NCI-H82 treated with DMSO at 0.1 percent for 48 hours (cell line): ENCODE measurements around the gene ALOX12B.

Experiments
- DNase-seq: peaks from one replicate; lab custom pipeline; 2025; ENCODE audit not compliant: unreplicated experiment; lab: John Stamatoyannopoulos, UW

ALOX12B gene

DNA sequence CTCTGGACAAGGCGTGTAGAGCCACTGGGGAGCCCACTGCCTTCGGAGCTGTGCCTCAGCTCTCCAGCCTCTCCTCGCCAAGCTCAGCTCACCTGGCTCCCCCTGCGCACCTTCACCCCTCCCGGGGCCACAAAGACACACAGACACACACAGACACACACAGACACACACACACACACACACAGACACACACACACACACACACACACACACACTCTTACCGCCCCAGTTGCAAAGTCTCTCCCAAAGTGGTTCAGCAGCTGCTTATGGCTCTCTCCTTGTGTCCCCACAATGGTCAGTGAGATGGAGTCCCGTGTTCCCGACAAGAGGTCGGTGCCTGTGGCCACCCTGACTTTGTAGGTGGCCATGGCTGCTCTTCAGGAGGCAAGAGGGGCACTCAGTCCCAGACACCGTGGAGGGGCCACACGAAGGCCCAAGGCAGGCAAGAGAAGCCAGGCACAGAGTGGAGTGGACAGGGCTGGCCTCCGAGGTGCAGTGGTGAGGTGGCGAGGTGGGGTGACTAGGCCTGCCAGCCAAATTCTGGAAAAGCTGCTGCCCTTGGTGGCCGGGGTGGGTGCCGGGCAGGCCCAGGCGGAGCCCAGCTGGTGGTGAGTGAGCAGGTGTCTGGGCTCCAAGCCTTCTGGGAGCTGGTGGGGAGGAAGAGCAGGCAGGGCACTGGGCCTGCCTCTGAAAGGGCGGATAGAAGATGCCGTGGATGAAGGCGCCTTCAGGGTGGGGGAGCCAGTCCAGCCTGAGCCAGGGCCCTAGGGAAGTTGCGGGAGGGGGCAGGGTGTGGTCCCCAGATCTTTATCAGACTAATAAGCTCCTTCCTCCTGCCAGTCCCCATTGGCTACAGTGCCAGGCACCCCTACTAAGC, at the start of gene ALOX12B:
Gene ALOX12B, minus strand, starts transcription at position 642 of the 877 bp plus-strand sequence. Its CDS starts 274 bp downstream, at position 368.
- DNase-seq, result no peak

DNA sequence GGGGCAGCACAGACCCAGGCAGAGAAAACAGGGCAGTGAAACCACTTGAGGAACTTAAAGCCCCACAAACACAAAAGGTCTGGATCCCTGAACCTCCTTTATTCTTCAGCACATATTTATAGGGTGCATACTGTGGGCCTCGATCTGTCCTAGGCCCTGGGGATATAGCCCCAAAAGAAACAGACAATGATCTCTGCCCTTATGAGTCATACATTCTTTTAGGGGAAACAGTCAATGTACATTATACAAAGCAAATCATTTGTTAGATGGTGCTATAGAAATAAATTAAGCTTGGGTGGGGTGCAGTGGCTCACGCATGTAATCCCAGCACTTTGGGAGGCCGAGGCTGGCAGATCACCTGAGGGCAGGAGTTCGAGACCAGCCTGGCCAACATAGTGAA, 46.4 kb upstream of the ALOX12B start:
- DNase-seq, result no peak

DNA sequence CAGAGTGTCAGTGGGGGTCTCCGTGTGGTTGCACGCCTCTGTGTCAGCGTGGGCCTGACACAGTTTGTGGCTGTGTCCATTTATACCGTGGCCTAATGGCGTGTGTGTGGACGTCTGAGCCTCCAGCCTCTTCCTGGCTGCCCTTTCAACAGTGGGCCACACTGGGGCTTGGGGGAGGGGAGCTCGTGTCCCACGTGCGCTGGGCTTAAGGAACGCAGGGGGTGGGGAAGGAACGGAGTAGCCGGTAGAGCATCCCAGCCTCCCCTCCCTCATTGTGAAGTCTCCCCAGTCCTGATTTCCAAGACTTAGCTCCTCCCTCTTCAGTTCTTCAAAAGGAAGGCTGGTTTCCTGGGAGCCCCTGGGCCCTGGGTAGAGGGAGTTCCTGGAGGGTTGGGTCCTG, 45.9 kb upstream of the ALOX12B start:
- DNase-seq, result no peak

DNA sequence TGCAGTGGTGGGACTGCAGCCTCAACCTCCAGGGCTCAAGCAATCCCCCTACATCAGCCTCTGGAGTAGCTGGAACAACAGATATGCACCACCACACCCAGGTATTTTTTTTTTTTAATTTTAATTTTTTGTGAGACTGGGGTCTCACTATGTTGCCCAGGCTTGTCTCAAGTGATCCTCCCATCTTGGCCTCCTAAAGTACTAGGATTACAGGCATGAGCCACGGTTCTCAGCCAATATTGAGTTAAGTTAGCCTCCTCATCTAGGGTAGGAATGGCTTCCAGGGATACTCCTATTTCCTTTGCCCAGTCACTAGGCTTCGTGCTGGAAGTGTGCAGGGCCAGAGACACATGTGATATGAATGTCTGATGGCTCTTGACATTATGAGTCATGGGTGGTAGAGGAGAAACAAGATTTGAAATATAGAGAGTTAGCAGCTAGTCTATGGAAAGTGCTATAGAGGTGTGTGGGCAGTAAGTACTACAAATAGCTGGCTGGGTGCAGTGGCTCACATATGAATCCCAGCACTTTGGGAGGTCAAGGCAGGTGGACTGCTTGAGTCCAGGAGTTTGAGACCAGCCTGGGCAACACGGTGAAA, 44.4 kb upstream of the ALOX12B start:
- no peak for DNase-seq

DNA sequence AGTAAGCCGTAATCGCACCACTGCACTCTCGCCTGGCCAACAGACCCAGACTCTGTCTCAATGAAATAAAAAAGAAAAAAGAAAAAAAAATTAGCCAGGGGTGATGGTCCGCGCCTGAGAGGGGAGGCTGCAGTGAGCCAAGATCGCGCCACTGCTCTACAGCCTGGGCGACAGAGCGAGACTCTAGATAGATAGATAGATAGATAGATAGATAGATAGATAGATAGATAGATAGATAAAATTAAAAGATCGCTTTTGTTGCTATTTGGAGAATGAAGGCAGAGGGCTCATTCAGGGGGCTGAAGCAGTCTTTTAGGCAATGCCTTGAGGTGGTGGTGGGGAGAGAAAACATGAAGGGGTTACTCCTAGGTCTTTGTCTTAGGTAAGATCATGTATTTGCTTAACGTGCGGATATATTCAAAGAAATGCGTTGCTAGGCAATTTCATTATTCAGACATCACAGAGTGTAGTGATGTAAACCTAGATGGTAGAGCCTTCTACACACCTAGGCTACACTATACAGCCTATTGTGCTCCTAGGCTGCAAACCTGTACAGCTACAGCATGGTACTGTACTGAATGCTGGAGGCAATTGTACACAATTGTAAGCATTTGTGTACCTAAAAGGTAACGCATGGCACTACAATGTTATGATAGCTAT, 40.7 kb upstream of the ALOX12B start:
- no peak for DNase-seq

DNA sequence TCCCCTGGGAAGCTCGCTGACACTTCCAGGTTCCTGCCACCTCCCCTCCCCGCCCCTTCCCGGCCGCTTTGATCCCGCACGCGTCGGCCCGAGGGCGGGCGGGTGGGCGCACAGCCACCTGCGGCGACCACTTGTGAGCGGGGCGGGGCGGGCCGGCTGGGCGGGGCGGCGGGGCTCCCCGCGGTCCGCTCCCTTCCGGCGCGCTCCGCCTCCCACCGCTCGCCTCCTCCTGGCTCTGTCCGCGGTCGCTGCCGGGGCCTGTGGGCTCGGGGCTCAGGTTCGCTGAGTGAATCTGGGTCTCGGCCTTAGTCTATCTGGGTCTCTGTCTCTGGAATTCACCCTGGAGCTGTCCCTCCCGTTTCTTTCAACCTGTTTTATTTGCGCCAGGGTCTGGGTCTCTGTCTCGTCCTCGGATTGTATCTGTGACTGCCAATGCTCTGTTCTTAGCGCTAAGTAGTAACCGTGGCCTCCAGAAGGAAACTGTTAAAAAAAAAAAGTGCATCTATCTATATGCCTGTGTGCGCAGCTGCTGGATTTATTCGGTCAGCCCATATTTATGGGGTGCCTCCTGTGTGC, 39.1 kb upstream of the ALOX12B start:
- DNase-seq, result no peak

DNA sequence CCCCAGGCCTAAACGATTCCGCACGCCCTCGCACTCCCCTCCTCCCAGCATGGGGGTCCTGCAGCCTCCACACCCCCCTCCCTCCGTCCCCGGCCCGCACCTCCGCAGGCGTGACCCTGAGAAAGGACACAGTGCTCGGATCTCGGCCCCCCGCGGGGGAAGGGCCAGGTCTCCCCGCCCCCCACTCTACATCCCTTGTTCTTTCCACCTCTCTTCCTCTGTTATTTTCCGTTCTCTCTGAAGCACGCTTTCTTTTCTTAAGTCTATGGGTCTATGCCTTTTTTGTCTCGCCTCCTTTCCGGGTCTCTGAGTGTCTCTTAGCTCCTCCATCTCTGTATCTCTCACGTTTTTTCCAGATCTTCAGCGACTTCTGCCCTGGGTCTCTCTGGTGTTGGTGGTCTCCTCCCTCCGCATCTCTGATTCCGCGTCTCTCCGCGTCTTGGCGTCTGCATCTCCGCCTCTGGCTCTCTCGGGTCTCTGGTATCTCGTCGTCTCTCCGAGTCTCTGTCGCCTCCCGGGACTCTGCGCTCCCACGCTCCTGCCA, 38.5 kb upstream of the ALOX12B start:
- DNase-seq, result no peak

DNA sequence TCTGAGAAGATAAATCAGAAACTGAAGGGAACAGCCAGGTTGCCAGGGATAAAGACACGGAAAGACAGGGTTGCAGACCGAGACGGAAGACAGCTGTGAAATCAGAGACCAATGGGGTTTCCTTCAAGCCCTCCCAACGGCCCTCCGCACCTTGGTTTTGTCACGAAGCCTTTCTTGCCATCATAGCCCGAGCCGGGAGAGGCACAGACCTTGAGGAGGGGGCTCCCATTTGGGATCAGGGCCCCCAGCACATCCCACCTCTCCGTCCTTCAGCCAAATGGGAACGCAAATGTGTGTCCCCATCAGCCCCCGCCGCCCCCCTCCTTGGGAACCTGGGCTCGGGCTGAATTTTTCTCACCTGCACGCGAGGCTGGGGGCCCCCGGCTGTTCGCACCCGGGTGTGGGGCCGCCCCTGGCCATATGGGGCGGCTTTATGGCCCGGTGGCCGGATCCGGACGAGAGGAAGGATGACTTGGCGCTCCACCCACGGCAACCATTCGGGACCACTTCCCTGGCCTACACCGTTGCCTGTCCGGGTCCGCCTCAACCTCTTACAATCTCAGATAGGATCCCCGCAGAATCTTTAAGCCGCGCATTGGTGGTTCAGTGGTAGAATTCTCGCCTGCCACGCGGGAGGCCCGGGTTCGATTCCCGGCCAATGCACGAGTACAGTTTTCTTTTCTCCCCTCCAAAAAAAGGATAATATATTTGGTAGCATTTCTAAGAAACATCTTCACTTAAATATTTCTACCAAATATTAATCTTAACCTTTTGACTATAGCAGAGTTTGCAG, 37.8 kb upstream of the ALOX12B start:
- peak; percentile 79 for DNase-seq

DNA sequence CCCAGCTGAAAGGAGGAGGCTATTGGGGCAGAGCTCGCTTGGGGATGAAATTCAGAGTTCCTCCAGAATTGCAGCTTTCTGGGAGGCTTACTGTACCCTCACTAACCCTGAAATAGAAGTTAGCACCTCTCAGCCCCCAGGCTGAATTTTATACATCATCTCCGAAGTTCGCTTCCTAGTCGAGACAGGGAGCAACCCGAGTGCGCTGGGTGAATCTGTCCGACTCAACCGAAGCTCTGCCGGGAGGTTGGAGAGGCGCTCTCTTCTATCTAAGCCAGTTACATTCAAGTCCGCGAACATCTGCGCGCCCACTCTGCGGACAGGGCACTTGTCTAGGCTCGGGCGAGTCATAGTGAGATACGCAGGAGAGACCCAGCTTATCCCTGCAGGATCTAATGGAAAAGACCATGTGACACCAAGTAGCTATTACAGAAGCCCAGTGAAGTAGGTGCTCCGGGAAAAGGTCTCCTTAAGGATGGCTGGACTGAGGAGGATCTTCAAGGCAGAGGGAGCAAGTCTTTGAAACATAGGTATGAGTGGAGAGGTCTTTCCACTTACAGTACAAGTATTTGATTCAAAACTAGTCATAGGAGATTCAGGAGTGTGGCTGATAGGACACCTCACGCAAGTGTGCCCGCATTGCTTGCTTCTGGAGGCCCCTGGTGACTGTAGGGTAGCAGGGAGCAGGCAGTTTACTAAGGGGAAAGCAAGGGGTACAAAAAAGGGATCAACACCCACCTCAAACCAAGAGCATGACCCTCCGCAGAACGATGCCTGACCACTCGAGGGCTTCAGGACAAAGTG, 37.0 kb upstream of the ALOX12B start:
- no peak for DNase-seq

DNA sequence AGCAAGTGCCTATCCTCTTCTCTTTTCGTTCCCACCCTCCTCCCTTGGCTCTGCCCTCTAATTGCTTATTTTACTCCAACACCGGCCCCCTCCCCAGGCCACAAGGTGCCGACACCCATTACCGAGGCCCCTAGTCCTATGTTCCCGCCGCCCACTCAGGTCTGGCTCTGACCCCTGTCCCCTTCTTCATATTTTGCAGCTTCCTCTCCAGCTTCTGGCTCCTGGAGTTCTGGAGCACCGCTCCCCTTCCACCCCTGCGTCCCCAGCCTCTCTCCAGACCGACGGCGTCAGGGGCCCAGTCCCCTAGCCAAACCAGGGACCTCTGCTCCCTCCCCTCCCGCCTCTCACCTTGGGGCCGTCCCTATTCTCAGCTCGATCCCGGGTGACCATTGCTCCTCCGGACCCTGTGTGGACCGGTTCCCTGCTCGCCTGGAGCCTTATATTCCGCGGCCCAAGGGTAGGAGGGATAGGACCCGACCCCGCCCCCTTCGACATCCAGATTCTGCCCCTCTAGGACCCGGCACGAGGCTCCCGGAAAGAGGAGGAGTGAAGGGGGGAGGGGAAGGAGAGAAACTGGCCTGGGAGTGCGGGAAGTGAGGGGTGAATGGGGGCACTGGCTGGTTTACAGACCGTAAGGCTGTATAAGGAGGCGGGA, 36.3 kb upstream of the ALOX12B start, which contains the start of gene HES7:
Gene HES7, minus strand, starts transcription at position 412 of the 655 bp plus-strand sequence. Its CDS starts 22 bp downstream, at position 390.
- no peak for DNase-seq

DNA sequence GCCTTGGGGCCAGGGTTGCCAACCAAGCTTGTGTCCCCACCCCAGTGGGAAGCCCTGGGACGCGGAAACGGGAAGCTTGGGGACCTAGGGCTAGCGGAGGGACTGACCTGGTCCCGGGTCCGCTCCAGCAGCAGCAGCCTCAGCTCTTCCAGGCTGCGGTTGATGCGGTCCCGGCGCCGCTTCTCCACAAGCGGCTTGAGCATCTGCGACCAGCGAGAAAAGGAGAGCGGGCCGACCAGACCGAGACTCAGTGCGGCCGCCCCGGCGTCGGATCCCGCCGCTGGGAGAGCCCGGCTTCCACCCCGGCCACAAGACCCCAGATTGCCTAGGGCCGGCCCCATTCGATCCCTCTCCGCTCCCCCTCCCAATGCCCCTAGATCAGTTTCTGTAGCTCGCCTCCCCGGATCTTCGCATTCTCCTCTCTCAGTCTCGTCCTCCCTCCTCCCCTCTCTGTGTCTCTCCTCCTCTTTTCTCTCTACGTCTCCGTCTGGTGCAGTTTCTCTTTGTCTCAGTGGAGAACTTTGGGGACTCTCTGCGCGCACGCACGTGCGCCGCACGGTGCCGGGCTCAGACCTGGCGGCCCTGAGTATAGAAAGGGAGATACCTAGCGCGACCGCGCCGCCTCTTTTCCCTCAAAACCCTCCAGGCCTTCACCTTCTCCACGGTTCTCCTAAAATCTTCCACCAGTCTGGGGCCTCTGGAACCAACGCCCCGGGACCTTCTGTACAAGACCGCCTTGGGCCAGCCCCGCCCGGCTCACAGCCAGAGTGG, 35.6 kb upstream of the ALOX12B start:
- no peak for DNase-seq

DNA sequence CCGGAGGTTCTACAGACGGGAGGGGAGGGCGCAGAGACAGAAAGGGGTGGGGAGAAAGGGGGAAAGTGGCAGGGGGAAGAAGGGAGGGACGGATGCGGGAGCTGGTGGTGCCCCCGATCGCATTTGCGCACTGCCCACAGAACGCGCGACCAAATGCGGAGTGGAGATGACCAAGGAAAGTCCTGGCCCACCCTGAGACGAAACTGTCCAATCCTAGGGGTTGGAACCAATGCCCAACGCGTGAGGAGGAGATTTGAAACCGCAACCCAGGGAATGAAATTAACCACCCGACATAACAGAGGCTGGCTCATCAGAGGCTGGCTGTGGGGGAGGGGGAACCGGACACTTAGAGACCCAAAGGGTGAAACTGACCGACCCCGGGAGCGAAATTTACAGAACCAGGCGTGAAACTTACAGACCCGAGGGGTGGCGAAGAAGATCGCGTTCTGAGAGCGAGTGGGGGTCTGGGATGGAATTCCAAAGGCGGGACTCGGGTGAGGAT, 35.0 kb upstream of the ALOX12B start:
- no peak for DNase-seq

DNA sequence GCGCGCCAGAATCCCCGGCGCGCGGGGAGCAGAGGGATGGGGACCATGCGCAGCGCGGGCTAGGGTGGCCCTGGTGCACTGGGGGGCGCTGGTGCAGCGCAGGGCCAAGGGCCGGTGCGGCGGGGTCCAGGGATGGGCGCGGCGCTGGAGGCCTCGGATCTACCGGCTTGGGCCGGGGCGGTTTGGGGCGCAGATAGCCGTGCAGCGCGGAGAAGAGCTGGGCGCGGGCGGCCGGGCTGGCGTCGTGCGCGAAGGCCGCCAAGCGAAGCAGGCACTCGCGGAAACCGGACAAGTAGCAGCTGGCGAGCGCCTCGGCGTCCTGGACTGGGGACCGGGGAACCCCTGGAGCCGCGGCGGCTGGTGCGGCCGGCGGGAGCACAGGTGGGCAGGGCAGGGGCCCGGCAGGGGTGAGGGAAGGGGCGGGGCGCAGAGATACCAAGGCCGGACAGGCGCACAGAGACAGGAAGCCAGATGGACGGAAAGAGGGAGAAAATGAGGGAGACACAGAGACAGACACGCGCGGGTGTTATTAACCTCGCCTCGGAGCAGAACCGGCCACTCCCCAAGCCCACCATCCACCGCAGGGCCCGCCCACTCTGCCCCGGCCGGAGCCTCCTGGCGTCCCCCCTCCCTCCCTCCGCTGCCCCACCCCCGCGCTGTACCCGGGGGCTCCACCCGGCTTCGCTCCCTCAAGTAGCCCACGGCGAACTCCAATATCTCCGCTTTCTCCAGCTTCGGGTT, 34.3 kb upstream of the ALOX12B start:
- no peak for DNase-seq

DNA sequence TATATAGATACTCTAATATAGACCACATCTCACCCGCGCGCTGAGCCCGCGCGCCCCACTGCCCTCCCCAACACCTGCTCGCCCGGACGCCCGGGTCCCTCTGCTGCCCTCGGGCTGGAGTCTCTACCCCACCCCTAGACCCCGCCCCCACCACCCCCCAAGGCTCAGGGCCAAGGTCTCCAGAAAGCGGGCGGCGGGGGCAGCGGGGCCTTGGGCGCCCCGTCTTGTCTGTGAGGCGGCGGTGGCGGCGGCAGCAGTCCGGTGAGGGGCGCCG, 33.8 kb upstream of the ALOX12B start:
- no peak for DNase-seq

DNA sequence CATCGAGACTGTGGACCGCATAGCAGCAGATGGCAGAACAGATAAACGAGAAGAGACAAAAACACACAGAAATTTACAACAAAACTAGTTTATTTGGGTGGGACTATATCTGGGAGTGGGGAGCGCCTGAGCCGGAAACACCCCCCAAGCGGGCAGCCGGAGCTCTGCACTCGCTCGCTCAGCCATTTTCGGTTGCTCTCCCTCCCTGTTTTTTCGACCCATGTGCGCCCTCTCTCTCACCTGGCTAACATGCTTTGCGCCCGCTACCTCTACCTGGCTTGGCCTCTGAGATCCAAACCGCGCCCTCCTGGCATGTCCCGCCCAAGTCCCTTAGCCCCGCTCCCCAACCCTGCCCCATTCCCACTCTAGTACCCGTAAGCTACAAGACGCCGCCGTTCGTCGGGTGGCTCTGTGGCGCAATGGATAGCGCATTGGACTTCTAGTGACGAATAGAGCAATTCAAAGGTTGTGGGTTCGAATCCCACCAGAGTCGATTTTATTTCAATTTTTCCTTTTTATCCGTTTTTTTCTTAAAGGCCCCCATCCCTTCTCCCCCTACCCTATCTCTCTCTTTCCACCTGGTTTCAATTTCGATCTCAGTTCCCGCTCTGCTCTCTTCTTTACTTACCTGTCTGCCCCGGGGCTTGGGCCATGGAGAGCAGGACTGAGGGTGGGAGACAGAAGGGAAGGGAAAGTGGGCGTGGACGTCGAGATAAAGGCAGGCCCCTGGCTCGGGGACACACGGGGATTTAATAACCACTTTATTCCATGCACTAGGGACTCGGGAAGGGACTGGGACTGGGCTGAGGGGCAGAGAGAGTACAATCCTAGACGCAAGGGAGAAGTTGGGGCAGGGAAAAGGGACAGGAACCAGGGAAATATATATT, 33.2 kb upstream of the ALOX12B start:
- peak; percentile 89 for DNase-seq

DNA sequence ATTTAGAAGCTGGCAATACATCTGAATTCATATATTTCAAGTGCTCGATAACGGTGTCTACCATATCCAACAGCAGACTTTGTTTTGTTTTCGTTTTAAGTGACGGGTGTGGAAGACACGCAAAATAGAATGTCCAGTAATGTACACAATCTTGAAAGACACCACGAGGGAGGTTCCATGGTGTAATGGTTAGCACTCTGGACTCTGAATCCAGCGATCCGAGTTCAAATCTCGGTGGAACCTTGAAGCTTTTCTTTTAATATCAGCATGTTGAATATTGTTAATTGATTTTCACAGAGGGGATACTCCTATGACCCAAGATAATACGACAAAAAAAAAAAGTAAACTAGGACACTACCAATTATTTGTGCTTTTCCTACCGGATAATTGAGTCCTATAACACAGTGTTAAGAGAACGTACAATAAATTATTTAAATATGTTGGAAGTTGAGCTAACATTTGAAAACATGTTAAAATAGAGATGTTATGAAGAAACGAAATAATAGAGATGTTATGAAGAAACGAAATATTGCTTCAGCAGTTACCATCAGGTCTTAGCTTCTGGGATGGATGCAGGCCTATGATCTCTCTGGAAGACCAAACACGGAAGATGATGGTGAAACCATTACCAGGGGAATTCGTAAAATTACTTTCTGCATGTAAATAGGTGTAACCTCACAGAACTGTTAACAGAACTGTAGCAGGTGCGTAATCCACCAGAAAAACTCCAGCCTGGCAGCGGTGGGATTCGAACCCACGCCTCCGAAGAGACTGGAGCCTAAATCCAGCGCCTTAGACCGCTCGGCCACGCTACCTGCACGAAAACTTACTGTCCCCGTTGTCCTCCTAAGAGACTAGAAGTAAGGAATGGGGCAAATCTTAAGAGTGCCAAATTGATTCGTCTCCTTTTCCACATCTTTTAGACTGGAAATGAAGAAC, 32.3 kb upstream of the ALOX12B start:
- peak; percentile 95 for DNase-seq
